Pancreas (tissue), 10 donors: ENCODE measurements around the gene TTC6. TPM values are rescaled to one million over a fixed set of nuclear protein-coding genes. Genes with fewer than 3 reads are reported as not detected.

Experiments used
- ATAC-seq, 4 donors: fragments of 200-7000 bp; cut with Tn5 transposase; one replicate each; pipeline versions ENCODE4 v1.8.0 to v1.9.1; 2020; ENCODE audit warnings: mild to moderate bottlenecking in 4 of 4, moderate library complexity in 4 of 4
- DNase-seq, 6 donors: peaks; one replicate each; pipeline ENCODE4 v3.0.0-alpha.2; 2020
- FAIRE-seq: peaks from 2 replicates; lab custom pipeline; 2012; peaks lifted over from hg19 to GRCh38; lab: Jason Lieb, UNC
- H3K27ac ChIP-seq, 4 donors: fragments of 200-600 bp; sonication (generic); 1 replicate in 3 of 4; 2 replicates in 1 of 4; pipeline versions ENCODE4 v1.5.0 to v1.8.0; 2020
- H3K27me3 ChIP-seq, 4 donors: fragments of 200-600 bp; one replicate each; pipeline ENCODE4 v1.8.0; 2021
- H3K36me3 ChIP-seq, 3 donors: fragments of 200-600 bp; sonication (generic) in 1 of 3; one replicate each; pipeline versions ENCODE4 v1.5.0 to v1.8.0; 2020 to 2021
- H3K4me1 ChIP-seq, 3 donors: fragments of 200-600 bp; one replicate each; pipeline ENCODE4 v1.8.0; 2021
- H3K4me3 ChIP-seq, 4 donors: fragments of 200-600 bp; sonication (generic) in 2 of 4; one replicate each; pipeline versions ENCODE4 v1.5.0 to v1.8.0; 2020 to 2021
- H3K9me3 ChIP-seq, 4 donors: fragments of 200-600 bp; one replicate each; pipeline ENCODE4 v1.8.0; 2021
- WGBS, 2 donors: extraction: QIAGEN DNeasy Blood & Tissue Kit; methylation state at CpG; one replicate each; pipeline ENCODE4 v1.1.7; 2013; 5-methylcytosine and 5-hydroxymethylcytosine counted together
- intact Hi-C, 3 donors: fragments of 100-400 bp; cut with DNase I; formaldehyde crosslinking; loops; one replicate each; pipeline versions ENCODE4 v1.11.1 to v1.14.2; 2022
- polyA plus RNA-seq, 2 donors: library from polyadenylated mRNA; stranded (reverse); fragments of 200-250 nt; gene quantifications; one replicate each; pipeline ENCODE4 v1.2.3, GENCODE V29; 2013
- total RNA-seq, 6 donors: library from RNA; stranded (reverse); fragmentation: NEBNext Ultra II Directional in 4 of 6; extraction: Animal tissue kit (Norgen Biotek cat#: 25700) in 4 of 6; gene quantifications; one replicate each; pipeline versions ENCODE4 v1.2.1 to v1.2.4, GENCODE V29; 2021 to 2023
- TF ChIP-seq, protein P1 (sequence below), 4 donors: fragments of 200-600 bp; sonication (generic) in 3 of 4; IDR thresholded peaks; one replicate each; pipeline versions ENCODE4 v1.5.0 to v1.8.0; 2021; ENCODE audit warnings: antibody characterized with exemption in 4 of 4
- donor health status: healthy with polysubstance abuse.
- donor health status: DM: no; HTN: no; CAD: no; lungs with moderate emphysema.
- donor health status: DM: no; HTN: no; CAD: no.
- donor health status: control.
- donor health status: control.
- donor health status: Bipolar disorder and iron deficiency.
- donor health status: DM: yes; HTN: yes; CAD: no.
- donor health status: DM: no; HTN: no; CAD: no.
- donor health status: DM: no; HTN: no; CAD: no.
- donor health status: DM: yes; HTN: yes; CAD: no.

Gene TTC6
- total and polyA plus RNA-seq, 8 donors, result under 0.01 to 0.43 (median 0.19) TPM; not detected in 3

DNA sequence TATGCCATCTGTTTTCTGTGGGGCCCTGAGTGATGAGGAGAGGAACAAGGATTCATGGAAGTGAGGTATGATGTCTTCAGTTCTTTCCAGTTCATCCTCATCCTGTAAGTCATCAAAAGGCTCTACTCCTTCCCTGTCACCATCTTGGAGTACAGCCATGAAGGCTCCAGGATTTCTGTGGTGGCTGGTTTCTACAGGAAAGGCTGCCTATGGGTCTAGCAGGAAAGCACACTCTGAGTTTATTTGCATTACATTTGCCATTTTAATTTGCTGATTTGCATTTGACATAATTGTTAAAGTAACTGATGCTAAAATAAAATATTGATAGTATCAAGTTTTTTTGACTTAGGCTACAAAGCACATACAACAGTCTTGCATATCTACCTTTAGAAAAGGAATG is 11.2 kb downstream of the TTC6 start:
- FAIRE-seq (no peak), ATAC-seq (no peak), DNase-seq (no peak)
- H3K27me3 ChIP-seq, result peaks cover 0 to 12% (median 5%) of the 10 kb centered on the region in 4 donors
- intact Hi-C loops, result no loop called here
- H3K9me3 ChIP-seq, result no peaks in the 10 kb centered on the region
- H3K4me3 ChIP-seq, result no peak overlapping the region
- H3K36me3 ChIP-seq, result no peaks in the 10 kb centered on the region
- H3K27ac ChIP-seq, result no peak overlapping the region
- no peaks in the 10 kb centered on the region for H3K4me1 ChIP-seq
- TF ChIP-seq, protein P1, sequence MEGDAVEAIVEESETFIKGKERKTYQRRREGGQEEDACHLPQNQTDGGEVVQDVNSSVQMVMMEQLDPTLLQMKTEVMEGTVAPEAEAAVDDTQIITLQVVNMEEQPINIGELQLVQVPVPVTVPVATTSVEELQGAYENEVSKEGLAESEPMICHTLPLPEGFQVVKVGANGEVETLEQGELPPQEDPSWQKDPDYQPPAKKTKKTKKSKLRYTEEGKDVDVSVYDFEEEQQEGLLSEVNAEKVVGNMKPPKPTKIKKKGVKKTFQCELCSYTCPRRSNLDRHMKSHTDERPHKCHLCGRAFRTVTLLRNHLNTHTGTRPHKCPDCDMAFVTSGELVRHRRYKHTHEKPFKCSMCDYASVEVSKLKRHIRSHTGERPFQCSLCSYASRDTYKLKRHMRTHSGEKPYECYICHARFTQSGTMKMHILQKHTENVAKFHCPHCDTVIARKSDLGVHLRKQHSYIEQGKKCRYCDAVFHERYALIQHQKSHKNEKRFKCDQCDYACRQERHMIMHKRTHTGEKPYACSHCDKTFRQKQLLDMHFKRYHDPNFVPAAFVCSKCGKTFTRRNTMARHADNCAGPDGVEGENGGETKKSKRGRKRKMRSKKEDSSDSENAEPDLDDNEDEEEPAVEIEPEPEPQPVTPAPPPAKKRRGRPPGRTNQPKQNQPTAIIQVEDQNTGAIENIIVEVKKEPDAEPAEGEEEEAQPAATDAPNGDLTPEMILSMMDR (IDR thresholded peaks at IDR 0.05), result no peak

DNA sequence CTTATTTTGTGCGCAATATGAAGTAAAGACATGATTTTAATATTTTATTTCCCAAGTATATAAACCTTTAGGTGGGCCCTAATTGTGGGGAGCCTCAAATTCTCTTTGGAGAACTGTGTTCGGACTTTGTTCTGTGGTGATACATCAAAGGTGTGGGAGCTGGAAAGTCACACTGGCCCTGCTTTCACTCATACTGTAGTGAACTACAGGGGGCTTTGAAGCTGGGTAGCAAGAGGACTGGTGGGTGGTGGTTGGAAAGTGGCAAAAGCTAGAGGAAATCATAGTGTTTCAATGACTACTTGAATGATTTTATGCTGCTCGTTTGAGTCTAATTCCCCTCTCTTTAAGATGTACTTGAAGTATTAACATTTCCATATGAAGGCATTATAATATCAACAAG is 13.2 kb downstream of the TTC6 start:
- WGBS, 2 donors, result 70% methylated on average over 3 of the region's 3 CpGs
- Histone ChIP-seq H3K27ac (no peak overlapping the region), H3K4me3 (no peak overlapping the region), H3K27me3 (peaks cover 0 to under 1% (median 0%) of the 10 kb centered on the region in 4 donors), H3K36me3 (no peaks in the 10 kb centered on the region), H3K9me3 (no peaks in the 10 kb centered on the region), H3K4me1 (no peaks in the 10 kb centered on the region)
- intact Hi-C loops, result no loop called here
- DNase-seq, result no peak
- no peak for FAIRE-seq
- ATAC-seq, result no peak
- TF ChIP-seq, protein P1 (IDR thresholded peaks at IDR 0.05), result no peak

DNA sequence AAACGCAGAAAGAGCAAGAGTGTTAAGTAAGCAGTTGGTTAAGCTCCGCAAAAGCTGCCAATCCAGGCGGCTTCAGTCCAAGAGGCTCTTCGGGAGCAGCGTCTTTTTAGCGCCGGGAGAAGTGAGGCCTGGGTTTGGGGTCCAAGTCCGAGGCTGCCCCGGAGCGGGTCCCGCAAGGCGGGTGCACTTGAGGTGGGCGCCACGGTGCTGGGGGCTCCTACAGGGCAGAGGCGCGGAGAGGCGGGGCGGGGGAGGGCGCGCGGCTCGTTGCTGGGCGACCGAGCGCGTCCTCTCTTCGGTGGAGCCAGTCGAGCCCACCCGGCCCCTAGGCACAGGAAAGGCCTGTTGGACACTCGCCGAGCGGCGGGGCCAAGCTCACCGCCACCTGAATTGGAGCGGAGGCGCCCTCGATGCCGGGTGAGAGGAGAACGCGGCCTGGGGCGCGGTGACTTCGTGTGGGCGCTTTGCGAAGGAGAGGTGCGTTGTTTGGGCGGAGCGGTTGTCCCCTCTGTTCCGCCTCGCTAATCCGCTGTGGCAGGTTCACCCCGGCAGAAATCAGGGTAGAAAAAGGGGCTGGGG is 15.6 kb downstream of the TTC6 start:
- H3K9me3 ChIP-seq, result peaks cover 0 to 5% (median 0%) of the 10 kb centered on the region in 4 donors
- no peak overlapping the region for H3K4me3 ChIP-seq
- TF ChIP-seq, protein P1 (IDR thresholded peaks at IDR 0.05), result no peak
- H3K27me3 ChIP-seq, result no peaks in the 10 kb centered on the region
- peak in 2 of 6 donors; percentile 20 to 59 for DNase-seq
- no peak for FAIRE-seq
- H3K27ac ChIP-seq, result no peak overlapping the region
- 26 to 31% methylated on average over 45 to 52 of the region's 52 CpGs for WGBS, 2 donors
- ATAC-seq, result no peak
- intact Hi-C loops, result no loop called here
- no peaks in the 10 kb centered on the region for H3K4me1 ChIP-seq
- no peaks in the 10 kb centered on the region for H3K36me3 ChIP-seq

DNA sequence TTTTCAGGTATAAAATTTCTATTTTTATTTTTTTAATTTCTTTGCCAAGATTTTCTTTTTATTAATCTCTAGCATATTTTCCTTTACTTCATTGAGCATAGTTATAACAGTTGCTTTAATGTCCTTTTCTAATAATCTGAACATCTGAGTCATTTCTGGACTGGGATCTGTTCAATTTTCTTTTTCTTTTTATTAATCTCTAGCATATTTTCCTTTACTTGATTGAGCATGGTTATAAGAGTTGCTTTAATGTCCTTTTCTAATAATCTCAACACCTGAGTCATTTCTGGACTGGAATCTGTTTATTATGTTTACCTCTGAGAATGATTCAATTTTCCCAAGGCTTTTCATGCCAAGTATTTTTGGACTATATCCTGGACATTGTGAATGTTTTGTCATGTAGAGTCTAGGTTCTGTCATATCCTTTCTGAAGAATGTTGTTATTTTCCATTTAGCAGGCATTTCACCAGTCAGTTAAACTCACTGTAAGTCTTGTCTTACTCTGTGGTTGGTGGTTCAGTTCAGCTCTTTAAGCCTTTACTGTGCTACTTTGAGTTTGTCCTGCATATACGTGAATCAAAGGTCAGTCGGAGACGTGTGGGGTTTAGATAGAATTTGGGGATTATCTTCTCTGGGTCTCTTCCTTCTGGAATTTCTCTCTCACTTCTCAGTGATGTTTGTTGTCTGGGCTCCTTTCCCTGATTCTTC is 20.3 kb downstream of the TTC6 start:
- H3K4me3 ChIP-seq, result no peak overlapping the region
- no peak for FAIRE-seq
- 89 to 93% methylated on average over 3 of the region's 3 CpGs for WGBS, 2 donors

More for the DNA sequence above, 20.3 kb downstream of the TTC6 start:
- no peaks in the 10 kb centered on the region for H3K27me3 ChIP-seq
- no peaks in the 10 kb centered on the region for H3K4me1 ChIP-seq
- TF ChIP-seq, protein P1 (IDR thresholded peaks at IDR 0.05), result no peak
- H3K9me3 ChIP-seq, result peaks cover 0 to 5% (median 0%) of the 10 kb centered on the region in 4 donors
- no peaks in the 10 kb centered on the region for H3K36me3 ChIP-seq
- ATAC-seq (no peak), DNase-seq (no peak)
- intact Hi-C loops, result no loop called here
- no peak overlapping the region for H3K27ac ChIP-seq
